Midbrain (tissue), 1 donor: Measurements from ENCODE around the gene KIR3DL2.
"Not testable (repeated sequence)": the region's sequence is repeated elsewhere in the genome, so short reads cannot be mapped to it uniquely, and the experiment has no call there.

ENCODE experiments used
- DNase-seq: peaks from one replicate; lab custom pipeline; 2025; lab: John Stamatoyannopoulos, UW

KIR3DL2 gene

DNA sequence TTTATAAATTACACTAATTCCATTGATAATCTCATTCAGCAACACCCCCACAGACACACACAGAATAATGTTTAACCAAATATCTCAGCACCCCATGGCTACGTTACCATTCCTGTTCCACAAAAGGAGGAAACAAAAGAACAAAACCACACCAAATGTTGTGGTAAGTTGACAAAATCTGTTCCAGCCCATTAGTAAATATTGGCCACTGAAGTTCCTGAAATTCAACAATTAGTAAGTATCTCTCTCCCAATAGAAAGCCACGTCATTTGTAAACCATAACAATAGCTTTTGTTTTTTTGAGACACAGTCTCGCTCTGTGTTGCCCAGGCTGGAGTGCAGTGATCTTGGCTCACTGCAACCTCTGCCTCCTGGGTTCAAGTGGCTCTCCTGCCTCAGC lies 21.5 kb downstream of the KIR3DL2 start:
- no peak for DNase-seq

DNA sequence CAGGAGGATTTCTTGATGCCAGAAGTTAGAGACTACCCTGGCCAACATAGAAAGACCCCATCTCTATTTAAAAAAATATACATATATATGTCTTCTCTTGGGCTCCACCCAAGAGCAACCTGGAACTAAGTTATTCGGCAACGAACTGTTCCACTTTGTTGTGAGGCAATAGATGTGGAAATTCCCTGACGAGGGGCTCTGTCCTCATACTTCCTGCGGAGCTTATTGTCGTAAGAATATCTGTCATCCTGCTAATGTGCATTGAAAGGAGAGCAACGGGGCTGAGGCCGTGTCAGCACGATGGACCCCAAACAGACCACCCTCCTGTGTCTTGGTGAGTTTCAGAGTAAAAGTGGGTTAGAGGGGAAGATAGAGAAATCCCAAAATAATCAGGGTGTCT lies 23.7 kb downstream of the KIR3DL2 start, which contains the start of gene FCAR:
Gene FCAR (plus strand): TSS at position 246 of the 400 bp plus-strand sequence. CDS start 55 bp downstream, at position 301.
- DNase-seq = no peak

DNA sequence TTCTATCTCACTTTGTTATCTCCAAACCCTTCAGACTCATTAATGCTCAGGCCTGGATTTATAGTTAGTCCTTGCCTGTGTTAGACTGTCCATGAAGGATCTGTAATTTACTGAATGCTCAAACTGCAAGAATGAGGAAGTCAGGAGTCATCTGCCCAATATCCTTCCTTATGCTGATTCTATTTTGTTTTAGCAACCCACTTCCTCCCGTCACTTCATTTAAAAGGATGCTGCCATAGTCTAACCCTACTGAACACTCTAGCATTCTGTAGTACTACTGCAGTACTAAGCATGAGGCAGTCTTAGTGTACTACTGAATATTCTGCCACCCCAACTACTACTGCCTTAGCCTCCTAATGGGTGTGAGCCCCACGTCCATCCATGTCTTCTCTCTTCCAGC lies 25.3 kb downstream of the KIR3DL2 start:
- peak; percentile 9 for DNase-seq

DNA sequence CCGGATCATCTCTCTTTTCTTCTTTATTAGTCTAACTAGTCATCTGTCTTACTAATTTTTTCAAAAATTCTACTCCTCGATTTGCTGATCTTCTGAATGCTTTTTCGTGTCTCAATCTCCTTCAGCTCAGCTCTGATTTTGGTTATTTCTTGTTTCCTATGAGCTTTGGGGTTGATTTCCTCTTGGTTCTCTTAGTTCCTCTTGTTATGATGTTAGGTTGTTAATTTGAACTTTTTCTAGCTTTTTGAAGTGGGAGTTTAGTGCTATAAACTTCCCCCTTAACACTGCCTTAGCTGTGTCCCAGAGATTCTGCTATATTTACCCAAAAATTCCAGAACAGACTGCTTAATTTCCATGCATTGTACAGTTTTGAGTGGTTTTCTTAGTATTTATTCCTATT lies 27.2 kb downstream of the KIR3DL2 start:
- DNase-seq = no peak

DNA sequence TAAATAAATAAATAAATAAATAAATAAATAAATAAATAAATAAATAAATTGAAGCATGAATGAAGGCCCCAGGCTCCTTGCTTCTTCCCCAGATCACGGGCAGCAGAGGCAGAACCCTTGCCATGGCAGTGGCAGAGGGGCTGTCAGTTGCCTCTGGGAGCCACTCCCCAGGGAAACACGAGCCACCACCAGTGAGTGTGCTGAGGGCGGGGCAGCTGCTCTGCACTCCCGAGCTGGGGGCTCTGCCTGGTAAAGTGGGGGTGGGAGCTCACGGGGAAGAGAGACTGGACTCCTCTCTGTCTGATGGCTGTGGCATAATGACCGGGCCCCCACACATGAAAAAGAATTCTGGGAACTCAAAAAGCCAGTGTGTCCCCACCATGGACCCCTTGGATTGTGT lies 31.6 kb downstream of the KIR3DL2 start:
- no peak for DNase-seq

DNA sequence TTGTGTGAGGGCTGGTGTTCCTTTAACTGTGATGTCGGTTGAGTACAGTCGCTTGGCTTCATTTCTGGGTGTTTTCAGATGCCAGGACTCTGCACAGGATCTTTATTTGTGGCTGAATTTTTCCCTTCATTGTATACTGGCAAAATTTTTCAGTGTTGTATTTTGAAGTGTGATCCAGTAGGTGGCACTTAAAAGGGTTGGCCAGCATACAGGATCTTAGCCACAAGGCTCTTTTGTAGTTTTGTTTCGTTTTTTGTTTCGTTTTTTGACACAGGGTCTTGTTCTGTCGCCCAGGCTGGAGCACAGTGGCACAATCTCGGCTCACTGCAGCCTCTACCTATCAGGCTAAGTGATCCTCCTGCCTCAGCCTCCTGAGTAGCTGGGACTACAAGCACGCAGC lies 32.5 kb downstream of the KIR3DL2 start:
- no peak for DNase-seq

DNA sequence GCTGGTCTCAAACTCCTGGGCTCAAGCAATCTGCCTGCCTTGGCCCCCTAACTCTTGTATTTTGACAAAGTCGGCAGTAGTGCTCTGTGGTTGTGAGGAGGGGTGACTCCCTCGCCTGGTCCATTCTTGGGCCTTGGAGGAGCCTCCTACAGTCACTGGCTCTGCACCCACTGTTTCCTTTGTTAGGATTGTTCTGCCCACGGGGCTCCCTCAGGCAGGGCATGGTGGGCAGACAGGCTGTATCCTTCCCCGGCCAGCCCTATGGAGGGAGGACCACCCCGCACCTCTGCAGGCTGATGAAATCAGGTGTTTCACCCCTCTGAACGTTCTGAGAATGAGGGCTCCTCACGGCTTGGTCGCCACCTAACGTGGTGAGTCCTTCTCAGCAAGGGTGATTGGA lies 33.0 kb downstream of the KIR3DL2 start:
- DNase-seq = no peak

DNA sequence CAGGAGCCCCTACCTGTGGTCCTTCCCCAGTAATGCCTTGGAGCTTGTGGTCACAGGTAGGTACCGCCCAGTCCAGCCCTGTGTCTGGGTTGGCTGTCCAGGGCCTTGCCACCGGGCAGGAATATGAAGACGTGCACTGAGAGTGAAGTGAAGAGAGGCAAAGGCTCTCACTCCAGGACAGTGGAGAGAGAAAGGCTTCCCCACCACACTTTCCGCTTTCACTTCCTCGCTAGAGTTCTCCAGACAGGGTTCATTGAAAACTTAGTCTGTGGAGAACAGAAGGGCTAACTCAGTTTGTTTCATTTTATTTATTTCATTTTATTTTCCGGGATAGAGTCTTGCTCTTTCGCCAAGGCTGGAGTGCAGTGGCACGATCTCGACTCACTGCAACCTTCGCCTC lies 38.0 kb downstream of the KIR3DL2 start:
- no peak for DNase-seq

DNA sequence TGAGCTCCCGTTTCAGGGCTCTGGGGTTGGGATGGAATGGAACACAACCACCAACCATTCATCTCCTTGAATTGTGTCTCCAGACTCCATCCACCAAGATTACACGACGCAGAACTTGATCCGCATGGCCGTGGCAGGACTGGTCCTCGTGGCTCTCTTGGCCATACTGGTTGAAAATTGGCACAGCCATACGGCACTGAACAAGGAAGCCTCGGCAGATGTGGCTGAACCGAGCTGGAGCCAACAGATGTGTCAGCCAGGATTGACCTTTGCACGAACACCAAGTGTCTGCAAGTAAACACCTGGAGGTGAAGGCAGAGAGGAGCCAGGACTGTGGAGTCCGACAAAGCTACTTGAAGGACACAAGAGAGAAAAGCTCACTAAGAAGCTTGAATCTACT lies 39.3 kb downstream of the KIR3DL2 start:
- no peak for DNase-seq

DNA sequence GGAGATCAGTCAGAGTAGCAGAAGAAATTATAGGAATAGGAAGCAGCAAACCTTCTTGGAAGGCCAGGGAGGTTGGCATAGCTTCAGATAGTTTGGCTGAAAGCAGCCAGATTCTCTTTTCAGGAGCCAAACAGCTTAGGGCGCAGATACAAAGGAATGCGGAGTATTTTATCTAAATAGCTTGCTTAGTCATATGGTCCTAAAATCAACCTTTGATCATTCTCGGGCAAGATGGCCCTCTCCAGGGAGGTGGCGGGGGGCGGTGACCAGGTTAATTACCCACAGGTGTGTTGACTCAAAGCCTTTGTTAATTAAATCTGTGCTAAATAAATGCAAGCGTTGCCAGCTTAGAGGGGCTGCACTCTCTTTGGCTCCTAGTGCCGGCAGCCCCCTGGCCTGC lies 43.2 kb downstream of the KIR3DL2 start:
- no peak for DNase-seq

DNA sequence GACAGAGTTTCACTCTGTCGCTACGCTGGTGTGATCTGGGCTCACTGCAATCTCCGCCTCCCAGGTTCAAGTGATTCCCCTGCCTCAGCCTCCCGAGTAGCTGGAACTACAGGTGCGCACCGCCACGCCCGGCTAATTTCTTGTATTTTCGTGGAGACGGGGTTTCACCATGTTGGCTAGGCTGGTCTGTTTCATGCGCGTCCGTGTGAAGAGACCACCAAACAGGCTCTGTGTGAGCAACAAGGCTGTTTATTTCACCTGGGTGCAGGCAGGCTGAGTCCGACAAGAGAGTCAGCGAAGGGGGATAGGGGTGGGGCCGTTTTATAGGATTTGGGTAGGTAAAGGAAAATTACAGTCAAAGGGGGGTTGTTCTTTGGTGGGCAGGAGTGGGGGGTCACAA lies 43.9 kb downstream of the KIR3DL2 start:
- DNase-seq = not testable (repeated sequence)

DNA sequence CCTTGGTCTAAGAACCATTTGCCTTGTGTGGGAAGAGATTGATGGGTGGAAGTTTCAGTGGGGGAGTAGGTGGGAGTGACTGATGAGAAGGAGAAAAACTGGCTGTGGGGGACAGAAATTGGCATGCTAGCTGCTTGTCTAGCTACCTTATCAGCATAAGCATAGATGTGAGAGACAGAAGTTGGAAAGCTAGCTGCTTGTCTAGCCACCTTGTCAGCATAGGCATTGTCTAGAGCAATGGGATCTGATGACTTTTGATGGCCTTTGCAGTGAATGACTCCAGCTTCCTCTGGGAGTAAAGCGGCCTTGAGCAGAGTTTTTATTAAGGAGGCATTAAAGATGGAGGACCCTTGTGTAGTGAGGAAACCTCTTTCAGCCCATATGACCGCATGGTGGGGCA lies 45.8 kb downstream of the KIR3DL2 start:
- DNase-seq = no peak

DNA sequence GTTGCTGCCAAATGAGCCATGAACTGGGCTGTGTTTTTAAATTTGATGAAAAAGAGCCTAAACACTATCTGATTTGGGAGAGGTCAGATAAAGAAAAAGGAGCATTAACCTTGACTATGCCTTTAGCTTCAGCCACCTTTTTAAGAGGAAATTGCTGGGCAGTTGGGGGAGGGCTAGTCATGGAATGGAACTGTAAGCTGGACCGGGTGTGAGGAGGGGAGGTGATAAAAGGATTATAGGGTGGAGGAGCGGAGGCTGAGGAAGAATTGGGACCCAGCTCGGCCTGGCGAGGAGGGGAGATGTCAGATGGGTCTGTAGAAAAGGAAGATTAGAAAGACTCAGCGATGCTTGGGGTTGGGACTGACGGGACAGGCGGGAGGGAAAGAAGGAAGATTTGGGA lies 48.4 kb downstream of the KIR3DL2 start:
- not testable (repeated sequence) for DNase-seq

DNA sequence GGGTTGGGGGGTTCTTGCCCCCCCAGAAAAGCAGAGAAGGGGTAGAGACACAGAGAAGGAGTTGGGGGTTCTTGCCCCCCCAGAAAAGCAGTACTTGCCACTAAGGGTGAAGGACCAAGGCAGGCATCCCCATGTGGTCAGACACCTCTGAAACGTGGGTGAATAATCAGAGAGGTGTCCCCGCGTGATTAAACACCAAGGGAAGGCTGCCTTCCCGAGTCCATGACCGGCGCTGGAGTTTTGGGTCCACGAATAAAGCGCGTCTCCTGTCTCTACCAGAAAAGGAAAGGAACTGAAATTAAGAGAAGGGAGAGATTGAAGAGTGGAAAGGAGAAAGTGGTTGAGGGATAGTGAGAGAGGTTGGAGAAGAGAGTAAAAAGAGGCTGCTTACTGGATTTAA lies 49.4 kb downstream of the KIR3DL2 start:
- DNase-seq = not testable (repeated sequence)

DNA sequence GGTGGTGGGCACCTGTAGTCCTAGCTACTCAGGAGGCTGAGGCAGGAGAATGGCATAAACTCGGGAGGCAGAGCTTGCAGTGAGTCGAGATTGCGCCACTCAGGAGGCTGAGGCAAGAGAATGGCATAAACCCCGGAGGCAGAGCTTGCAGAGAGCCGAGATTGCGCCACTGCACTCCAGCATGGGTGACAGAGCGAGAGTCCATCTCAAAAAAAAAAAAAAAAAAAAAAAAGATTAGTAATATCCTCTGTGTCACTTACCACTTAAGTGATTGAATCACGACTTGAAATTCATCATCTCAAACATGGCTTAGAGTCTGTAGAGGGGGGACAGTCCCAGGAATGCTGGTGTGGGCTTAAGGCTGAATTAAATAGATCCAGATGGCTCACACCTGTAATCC lies 50.9 kb downstream of the KIR3DL2 start:
- not testable (repeated sequence) for DNase-seq

DNA sequence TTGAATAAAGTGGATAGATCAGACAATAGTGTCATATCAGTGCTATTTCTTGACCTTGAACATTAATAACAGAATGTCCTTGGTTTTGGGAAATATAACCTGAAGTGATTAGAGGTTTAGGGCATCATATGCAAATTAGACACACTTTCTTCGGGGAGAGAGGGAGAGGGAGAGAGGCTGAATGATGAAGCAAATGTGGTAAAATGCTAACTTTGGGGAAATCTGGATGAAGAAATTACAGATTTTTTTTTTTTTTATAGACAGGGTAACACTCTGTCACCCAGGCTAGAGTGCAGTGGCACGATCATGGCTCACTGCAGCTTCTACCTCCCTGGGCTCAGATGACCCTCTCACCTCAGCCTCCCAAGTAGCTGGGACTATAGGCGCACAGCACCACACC lies 51.8 kb downstream of the KIR3DL2 start:
- no peak for DNase-seq

DNA sequence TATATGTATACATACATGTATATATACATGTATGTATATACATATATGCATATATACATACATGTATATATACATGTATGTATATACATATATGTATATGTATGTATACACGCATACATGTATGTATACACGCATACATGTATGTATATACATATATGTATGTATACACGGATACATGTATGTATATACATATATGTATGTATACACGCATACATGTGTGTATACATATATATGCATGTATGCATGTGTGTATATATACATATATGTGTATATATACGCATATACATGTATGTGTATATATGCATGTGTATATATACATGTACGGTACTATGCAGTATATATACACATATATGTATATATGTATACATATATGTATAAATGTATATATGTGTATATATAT lies 53.1 kb downstream of the KIR3DL2 start:
- no peak for DNase-seq

DNA sequence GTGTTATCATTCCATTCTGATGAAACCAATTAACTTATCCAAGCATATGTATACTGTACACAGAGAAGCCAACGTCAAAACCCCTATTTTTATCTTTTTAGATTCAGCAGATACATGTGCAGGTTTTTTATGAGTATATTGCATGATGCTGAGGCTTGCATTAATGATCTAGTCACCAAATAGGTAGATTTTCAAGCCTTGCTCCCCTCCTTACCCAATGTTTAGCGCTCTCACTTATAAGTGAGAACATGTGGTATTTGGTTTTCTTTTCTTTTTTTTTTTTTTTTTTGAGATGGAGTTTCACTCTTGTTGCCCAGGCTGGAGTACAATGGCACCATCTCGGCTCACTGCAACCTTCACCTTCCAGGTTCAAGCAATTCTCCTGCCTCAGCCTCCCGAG lies 54.0 kb downstream of the KIR3DL2 start:
- DNase-seq = not testable (repeated sequence)

DNA sequence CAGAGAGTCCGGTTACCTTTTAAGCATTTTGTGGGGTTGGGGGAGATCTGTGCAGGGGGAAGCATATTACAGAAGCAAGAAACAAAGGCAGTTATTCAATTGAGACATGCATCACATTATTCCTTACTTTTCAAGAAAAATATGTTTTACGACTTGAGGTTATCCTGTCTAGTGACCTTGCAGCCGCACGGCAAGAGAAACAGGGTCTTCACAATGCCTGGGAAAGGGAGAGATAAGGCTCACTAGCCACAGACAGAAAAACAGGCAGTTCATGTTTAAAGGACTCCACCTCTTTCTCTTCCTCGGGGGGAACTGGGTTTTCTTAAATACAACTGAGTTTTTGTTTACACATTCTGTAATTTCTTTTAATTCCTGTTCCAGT lies 55.2 kb downstream of the KIR3DL2 start:
- DNase-seq = no peak

DNA sequence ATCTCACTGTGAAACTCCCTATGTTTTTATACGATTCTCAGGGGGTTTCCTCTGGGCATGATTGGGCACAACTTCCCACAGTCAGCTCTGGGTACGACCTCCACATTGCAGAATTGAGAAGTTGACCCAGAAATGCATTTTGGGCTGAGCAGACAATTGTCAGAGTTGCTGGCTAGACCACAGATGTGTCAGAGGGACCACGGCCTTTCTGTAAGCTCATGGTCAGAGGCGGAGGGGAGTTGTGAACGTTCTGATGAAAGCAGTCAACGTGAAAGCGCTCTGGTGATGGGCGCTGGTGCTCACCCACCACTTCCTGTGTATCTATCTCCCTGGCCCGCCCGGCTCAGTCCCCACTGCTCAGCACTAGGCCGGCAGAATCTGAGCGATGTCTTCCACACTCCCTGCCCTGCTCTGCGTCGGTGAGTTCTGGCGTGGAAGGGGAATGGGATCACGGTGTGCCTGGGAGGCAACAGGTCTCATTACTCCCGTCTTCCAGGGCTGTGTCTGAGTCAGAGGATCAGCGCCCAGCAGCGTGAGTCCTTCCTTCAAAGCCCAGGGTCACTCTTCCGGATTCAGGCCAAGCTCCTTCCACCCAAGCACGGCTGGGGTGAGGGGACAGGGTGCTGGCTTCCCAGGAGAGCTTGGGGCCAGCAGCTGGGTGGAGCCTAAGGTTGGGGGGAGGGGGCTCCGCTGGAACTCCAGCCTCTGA lies 55.7 kb downstream of the KIR3DL2 start, which contains the start of gene NCR1:
Gene NCR1 (plus strand): TSS at position 346 of the 709 bp plus-strand sequence. CDS start 40 bp downstream, at position 386.
- no peak for DNase-seq

DNA sequence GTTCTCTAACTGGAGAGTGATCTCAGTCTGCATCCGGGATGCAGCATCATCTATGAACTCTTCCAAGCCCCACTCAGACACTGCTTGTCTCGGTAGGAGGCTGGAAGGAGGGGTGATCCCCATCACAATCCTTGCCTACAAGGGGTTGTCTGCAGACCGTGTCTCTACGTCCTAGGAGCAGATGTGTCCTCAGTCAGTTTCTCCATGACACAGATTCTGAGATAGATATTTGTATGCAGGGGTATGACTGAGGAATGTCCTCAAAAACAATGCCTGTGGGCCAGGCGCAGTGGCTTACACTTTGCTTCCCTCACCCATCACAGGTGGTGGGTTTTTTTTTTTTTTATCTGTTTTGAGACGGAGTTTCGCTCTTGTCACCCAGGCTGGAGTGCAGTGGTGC lies 56.6 kb downstream of the KIR3DL2 start:
- no peak for DNase-seq

DNA sequence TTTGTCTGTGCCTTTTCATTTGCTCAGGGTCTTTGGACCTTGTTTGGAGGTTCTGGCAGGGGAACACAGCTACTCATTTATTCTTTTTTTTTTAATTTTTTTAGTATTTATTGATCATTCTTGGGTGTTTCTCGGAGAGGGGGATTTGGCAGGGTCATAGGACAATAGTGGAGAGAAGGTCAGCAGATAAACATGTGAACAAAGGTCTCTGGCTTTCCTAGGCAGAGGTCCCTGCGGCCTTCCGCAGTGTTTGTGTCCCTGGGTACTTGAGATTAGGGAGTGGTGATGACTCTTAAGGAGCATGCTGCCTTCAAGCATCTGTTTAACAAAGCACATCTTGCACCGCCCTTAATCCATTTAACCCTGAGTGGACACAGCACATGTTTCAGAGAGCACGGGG lies 57.7 kb downstream of the KIR3DL2 start:
- not testable (repeated sequence) for DNase-seq
